Ovary (tissue), 1 donor: Measurements from ENCODE around the gene SPRED2.

Source experiments
- EP300 ChIP-seq: sonication (generic); formaldehyde crosslinking; IDR thresholded peaks from one replicate; pipeline ENCODE4 v1.6.1; 2017; ENCODE audit warnings: antibody characterized with exemption
- POLR2A ChIP-seq: fragments of 450-650 bp; IDR thresholded peaks from one replicate; pipeline ENCODE4 v1.6.1; 2017; ENCODE audit warnings: antibody characterized with exemption, mild to moderate bottlenecking, moderate library complexity

DNA sequence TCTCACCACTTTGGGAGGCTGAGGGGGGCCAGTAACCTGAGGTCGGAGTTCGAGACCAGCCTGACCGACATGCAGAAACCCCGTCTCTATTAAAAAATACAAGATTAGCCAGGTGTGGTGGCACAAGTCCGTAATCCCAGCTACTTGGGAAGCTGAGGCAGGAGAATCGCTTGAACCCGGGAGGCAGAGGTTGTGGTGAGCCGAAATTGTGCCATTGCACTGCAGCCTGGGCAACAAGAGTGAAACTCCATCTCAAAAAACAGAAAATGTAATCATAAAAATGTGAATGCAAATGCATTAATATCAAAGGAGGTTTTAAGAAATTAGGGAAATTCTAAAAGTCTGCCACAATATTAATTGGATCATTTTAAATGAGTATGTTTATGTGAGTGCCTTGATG is 159.1 kb downstream of the SPRED2 start:
- TF ChIP-seq EP300 (no peak), POLR2A (no peak)
